ENCODE measurements around the gene MDN1.

- TF ChIP-seq CTCF (conservative IDR thresholded peaks at IDR 0.05; ENCODE audit: low read depth, low read length) (no peak), EZH2 (IDR thresholded peaks at IDR 0.05; ENCODE audit: low read length, unreplicated experiment) (no peak), EZH2phosphoT487 (IDR thresholded peaks at IDR 0.05; ENCODE audit: borderline replicate concordance, low read length) (no peak)
These were observed 42.1 kb downstream of the MDN1 start for GRCh38 chr6:89777455-89777854.
